DMS53 treated with DMSO at 0.1 percent for 48 hours (cell line): ENCODE measurements around the gene CERS6.
"Not testable (repeated sequence)": the region's sequence is repeated elsewhere in the genome, so short reads cannot be mapped to it uniquely, and the experiment has no call there.

Experiments
- DNase-seq: peaks from one replicate; lab custom pipeline; 2025; ENCODE audit not compliant: unreplicated experiment; lab: John Stamatoyannopoulos, UW

CERS6 gene

DNA sequence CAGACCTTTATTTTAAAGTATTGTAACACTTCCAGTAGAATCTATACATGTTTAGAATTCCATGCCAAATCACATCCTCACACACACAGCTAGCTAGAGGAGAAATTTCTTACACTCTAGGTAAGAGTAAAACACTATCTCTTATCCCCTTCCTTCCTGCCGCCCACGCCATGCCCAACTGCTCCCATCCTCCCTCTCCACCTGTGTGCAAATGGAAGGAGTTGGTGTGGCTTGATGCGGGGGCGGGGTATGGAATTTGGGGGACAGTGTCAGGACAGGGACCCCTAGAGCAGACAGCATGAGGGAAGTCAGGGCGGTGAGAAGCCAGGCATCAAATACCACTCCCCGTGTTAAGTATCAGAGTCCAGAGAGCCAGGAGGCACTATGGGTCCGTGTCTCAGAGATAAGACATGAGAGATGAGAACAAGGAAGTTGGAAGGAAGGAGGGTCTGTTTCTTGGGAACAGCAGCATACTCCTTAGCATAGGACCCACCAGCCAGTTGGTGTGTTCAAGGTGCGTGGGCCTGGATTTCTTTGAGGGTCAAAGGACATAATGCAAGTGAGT, 297.8 kb downstream of the CERS6 start:
- no peak for DNase-seq

DNA sequence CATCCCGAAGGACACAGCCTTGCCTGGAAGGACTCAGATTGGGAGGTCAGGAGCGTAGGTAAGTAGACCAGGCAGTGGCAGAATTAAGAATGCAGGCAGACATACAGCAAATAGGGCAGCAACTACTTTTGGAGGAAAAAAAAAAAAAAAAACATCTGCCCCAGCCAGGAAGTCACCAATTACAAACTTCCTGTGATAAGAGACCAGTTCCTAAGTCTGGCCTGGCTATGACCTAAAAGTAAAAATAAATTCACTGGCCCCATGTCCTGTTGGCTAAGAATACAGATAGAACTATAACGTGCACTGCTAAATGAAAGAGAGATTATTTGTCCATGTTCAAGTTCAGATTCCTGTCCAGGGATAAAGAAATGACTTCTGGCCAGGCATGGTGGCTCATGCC, 301.2 kb downstream of the CERS6 start:
- no peak for DNase-seq

DNA sequence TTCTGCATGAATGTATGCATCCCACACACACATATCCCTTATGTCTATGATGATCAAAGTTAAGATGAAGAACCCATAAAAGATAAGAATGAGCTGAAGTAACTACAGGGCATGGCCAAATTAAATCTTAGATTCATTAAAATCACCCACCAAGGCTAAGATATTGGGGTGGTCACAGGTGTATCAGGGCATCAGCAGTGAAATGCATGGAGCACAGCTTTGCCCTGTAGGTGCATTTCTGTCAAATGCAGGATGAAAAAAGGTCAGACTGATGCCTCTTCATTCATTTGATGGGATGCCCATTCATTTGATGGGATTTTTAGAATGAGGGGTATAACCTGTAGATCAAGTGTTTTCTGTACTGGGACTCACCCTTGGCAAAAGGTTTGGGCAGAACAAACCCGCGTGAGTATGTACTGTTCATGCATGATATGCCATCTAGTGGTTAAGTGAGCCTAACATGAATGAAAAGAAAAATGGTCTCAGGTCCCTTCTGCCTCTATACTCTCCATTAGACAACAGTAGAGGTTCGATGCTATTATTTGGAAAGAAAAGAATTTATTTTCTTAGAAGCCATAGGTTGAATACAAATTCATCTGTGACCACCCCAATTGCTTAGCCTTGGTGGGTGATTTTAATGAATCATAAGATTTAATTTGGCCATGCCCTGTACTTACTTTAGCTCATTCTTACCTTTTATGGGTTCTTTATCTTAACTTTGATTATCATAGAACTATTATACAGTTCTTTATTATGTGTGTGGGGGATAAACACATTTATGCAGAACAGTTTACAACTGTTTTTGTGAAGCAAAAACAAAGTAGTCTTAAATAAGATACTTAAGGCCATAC, 303.1 kb downstream of the CERS6 start:
- peak; percentile 57 for DNase-seq

DNA sequence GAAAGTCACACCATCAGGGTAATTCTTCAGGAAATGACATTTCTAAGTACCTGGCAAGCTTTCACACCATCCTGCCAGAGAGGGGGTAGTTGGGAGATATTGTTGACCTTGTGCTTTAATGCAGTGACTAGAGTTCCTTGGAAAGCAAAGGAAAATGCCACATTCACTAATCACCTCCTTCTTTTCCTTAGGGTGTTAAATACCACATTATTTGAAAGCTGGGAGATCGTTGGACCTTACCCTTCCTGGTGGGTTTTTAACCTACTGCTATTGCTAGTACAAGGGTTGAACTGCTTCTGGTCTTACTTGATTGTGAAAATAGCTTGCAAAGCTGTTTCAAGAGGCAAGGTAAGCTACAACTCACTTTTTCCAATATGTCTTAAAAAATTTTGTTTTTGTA, 309.3 kb downstream of the CERS6 start:
- DNase-seq, result no peak

DNA sequence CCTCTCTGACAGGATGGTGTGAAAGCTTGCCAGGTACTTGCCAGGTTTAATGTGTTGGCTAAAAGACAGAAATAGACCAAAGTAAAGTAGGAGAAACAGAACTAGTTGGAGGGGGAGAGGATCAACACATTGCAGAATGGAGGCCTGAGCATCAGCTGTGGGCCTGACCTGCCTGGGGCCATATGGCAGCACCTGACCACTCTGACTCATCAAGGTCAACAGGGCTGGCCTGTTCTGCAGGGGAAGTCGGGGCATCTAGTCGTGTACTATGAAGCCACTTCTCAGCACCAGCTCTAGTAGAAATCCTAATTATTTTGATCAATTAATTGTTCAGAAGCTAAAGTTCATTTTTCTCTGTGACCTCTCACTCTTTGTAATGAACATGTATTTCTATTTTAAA, 310.5 kb downstream of the CERS6 start:
- DNase-seq, result peak; percentile 32

DNA sequence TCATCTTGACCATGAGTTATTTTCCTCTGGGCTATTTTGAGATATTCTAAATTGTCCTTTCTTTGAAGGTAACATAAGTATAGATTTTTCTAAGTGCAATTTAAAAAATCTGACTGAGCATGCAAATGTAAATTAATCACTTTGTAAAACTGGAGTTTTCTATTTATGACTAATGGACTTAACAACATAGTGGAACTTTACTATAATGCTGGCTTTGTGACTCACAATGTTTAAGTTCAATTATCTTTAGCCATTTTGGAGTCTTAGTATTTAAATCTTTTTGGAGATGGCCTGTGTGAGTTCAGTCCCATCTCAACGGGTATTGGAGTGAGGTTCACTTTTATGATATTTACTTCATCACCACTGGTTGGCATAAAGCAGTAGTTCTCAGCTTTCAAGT, 311.2 kb downstream of the CERS6 start:
- no peak for DNase-seq

DNA sequence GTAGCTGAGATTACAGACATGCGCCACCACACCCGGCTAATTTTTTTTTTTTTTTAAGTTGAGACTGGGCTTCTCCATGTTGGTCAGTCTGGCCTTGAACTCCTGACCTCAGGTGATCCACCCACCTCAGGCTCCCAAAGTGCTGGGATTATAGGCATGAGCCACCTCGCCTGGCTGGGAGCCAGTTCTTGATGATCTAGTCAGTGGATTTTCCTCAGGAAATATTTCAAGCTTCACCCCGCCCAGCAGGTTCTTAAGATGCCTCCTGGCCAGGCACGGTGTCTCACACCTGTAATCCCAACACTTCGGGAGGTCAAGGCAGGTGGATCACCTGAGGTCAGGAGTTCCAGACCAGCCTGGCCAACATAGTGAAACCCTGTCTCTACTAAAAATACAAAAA, 312.3 kb downstream of the CERS6 start:
- DNase-seq, result not testable (repeated sequence)

DNA sequence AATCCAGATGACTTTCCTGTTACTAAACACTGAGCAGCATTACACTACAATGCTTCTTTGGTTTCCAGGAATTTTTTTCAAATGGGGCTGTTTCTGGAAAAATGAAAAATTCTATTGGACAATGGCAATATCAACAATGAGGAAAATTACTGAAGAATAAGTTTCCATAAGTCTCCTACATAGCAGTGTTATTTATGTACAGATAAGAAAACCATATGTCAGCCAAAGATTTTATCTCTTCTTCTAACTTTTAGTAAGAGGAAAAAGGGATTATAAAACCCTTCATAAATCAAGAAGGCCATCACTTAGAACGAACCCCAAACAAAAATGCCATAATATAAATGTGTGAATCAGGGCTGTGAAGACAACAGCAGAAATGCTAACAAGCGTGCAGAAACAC, 314.7 kb downstream of the CERS6 start:
- DNase-seq, result no peak

DNA sequence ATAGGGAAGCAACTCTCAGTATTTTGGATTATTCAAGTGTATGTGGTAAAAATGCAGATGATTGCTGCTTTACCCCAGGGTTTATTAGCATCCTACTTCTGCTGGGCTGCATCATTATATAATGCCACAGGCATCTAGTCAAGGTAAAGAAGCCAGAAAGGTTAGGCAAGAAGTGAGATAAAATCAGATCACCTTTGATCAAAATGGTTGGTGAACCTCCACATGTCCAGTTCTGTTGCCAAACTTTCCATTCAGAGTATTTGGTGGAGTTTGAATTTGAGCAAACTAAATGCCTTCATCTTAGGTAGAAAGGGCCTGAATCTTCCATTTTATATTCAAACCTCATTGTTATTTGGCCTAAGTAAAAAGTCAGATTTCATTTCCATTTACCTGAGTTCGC, 316.6 kb downstream of the CERS6 start:
- DNase-seq, result no peak

DNA sequence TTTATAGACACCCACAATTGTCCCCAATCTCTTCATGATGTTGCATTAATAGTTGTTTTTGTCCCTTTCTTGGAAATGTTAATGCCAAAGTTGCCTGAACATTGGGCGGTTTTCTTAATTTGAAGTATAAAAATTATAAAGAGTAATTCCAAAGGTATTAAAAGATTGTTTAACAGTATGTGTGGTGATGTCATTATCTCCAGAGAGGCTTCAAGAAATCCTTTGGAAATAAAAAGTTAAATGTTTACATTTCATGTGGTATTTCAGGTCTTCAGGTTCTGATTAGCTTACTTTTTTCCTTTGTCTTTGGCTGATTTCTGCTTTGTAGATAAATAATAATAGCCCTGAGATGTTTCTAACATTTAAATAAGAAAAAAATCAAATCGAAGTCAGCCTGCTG, 317.1 kb downstream of the CERS6 start:
- no peak for DNase-seq

DNA sequence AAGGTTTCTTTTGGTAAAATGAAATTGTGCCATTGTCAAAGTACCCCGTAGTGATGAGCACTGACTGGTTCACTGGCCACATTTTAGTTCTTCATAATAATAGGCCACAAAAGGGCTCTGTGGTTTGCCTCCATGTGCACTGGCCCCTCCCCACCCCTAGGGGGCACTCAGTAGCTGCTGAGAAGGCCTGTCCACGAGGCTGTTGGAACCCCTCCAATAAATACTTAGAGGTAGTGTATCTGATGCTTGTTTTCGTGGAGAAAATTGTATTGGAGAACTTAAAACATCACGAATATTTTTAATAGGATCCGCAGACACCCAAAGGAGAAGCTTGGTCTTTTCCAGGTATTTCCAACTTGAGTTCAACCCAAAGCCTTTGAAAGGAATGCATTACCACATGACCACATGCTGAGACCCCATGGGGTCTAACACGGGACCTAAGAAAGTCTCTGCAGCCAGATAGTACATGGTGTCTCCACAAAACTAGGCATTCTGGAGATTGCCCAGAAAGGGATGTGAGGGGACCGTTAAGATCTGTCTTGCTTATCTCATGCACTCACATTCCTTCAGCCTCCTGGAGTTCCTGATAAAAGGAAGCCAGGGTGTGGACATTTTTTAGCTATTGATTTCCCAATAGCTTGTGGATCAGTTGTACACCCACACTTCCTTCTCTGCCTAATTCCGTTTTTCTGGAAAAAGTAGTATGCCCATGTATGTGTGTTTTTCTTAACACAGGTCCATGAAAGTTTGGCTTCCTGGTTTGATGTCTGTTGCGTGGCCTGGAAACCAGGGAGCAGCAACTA, 317.8 kb downstream of the CERS6 start:
- peak; percentile 69 for DNase-seq

DNA sequence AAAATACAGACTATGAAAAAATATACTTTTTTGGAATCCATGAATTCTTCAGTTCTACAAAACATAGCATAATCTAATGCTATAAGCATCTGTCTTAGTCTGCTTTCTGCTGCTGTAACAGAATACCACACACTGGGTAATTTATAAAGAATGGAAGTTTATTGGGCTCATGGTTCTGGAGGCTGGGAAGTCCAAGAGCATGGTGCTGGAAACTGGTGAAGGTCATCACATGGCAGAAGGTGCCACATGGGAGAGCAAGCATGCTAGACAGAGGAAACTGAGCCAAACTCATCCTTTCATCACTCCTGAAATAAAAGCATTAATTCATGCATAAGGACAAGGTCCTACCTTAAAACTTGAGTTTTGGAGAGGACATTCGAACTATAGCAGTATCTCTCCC, 319.8 kb downstream of the CERS6 start:
- no peak for DNase-seq

DNA sequence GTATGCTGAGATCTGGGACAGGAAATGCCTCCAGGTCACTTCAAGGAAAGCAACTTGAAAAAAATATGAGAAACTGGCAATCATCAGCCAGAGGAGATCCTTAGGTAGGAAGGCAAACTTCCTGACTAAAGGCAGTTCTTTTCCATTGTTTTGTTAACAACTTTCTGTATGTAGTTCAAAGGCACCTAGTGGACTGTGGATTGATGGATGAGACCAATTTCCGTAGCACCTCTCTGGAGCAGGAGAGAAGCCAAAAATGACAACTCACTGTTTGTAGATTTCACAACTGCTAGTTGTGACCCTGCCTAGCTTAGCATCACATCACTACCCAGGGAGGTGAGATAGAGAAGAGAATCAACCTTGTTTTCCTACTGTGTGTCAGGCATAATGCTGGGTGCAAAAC, 324.6 kb downstream of the CERS6 start:
- DNase-seq, result no peak

DNA sequence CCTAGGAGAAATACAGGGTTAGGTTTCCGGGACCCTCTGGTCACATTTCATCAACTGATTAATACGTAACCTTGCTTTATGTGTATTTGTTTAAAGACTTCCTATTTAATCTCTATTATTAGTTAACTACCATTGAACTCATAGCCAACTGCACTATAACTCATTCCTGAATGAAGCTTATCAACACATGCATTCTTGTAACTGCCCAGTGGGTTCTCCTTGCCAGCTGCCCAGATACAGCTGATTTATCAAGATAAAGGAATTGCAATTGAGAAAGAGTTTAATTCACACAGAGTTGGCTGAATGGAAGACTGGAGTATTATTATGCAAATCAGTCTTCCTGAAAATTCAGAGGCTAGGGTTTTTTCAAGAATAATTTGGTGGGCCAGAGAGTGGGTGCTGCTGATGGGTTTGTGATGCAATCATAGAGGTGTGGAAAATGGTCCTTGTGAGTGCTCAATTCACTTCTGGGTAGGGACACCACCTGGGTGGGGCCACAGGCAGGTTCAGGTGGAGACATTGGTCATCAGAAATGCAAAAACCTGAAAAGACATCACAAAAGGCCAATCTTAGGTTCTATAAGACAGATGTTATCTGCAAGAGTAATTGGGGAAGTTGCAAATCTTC, 325.2 kb downstream of the CERS6 start:
- DNase-seq, result no peak

DNA sequence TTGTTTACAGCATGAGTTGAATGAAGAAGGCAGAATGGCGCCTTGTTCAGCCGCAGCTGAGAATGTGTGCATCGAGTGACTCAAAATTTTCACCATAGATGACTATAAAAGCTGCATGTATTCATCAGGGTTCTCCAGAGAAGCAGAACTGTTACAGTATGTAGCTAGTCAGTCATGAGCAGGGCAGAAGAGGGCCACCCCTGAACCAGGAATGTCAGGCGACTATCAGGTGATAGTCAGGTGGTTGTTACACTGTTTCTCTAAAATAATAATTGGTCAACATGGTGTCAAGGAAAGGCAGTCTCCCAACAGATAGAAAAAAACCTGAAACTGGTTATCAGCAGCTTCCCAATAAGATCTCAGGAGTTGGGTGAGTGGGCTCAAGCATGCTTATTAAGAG, 326.2 kb downstream of the CERS6 start:
- no peak for DNase-seq

DNA sequence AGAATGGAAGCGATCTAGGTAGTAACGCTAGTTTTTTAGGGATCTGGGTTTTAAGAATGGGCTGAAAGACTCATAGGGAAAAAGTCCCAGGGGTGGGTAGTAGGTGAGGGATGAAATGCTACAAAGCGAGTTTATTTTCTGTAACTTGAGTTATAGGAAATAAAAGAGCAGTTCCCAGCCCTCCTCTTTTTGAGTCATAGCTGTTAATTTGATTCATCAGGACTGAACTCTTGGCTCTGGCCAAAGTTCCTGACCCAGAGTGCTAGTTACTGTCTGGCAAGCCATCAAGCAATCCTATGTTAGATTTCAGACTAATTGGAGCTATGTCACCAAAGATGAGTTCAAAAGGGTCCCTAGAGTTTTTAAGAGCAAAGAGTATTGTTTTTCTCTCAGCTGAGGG, 328.9 kb downstream of the CERS6 start:
- no peak for DNase-seq

DNA sequence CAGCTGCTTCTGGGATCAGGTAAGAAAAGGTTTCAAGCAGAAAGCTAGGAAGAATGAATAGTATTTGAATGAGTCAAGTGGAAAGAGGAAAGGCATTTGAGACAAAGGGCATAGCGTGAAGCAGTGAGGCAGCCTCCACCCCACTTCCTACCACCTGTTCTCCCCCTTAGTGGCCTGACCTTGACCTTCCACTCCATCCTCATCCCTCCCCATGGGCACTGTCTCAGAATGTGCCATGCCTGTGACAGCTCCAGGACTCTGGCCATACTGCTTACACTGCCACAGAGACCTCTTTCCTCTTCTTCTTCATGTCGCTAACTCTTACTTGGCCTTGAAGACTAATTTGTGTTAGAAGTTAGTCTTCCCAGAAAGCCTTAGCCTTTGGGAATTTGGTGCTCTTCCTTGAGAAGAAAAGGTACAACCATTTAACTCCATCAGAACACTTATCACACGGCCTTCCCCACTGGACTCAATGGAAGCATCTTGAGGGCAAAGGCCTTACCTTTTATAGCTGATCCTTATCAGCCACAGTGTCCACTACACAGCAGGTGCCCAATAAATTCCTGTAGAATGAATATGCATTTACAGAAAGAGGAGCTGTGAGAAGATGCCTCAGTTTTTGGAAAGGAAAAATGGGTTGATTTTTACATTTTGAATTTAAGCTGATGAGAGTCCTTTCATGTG, 331.2 kb downstream of the CERS6 start:
- DNase-seq, result no peak

DNA sequence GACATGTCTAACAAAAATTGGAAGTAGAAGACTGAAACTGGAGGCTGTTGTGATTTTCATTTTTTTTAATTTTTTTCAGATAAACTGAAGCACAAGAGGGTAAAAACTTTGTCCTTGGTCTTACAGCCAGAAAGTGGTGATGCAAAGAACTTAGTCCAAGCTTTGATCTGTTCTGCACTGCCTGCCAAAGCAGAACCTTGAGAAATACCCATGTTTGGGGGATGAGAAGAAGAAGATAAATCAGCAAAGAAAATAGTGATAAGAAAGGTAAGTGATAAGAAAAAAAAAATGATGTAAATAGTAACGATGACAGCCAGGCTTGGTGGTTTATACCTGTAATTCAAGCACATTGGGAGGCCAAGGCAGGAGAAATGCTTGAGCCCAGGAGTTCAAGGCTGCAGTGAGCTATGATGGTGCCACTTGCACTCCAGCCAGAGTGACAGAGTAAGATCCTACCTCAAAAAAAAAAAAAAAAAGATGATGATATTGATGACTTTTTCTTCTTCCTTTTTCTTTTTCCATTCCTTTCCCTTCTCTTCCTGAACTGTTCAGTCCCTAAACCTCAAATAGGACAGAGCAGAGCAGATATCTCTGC, 331.8 kb downstream of the CERS6 start:
- DNase-seq, result no peak

DNA sequence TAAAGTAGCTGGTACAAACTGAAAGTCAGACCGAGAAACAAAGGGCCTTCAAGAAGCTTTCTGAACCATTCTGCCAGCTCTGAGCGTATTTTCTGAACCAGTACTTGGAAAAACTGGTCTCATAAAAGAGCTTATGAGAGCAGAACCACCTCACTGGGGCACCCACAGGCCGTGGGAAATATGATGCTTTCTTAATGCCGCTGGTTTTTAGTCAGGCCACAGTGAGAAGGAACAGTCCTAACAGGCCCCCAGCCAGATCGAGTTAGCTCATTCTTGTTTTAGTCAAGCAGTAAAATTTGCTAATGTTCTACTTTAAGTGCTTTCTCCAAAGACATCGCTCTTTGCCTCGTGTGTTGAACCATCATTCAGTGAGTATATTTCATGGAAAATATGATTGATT, 333.7 kb downstream of the CERS6 start:
- no peak for DNase-seq

DNA sequence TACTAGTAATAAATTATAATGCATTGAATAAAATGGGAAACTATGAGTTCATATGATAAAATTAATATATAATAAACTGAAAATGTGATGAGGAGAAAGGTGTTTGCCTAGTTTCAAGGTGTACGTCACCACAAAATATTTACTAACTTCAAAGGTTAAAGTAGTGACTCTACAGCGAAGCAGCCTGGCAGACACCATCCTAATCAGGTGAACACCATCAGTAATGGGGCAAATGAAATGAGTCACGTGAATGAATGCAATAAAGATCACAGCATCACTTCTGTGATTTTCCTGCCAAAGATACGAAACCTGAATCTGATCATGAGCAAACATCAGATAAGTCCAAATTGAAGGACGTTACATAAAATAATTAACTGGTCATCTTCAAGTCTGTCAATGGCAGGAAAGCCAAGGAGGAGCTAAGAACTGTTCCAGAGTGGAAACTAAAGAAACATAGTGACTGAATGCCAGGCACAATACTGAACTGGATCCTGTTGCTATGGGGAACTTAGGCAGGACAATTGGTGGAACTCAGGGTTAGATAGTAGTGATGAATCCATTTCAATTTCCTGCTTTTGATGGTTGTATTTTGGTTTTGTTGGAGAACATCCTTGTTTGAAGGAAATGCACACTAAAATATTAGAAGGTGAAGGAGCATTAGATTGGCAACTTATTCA, 334.3 kb downstream of the CERS6 start:
- no peak for DNase-seq
